ENCODE data around the gene GRIP2.

GRIP2 gene

GRCh38 chr3:14466179-14466903 is 73.8 kb downstream of the GRIP2 start:
- Histone ChIP-seq H3K4me1 (ENCODE audit: insufficient read depth, low read length) (peaks cover 2% of the 10 kb centered on the region; the same call in 1 of the 2 replicates), H3K36me3 (ENCODE audit: insufficient read depth, low read length) (peaks cover 6% of the 10 kb centered on the region; the same call in 1 of the 2 replicates), H3K9ac (ENCODE audit: low read depth, low read length) (no peak overlapping the region), H3K9me3 (ENCODE audit: control insufficient read depth, insufficient read depth, low read length) (no peaks in the 10 kb centered on the region)

GRCh38 chr3:14465425-14465824 is 74.7 kb downstream of the GRIP2 start:
- Histone ChIP-seq H3K36me3 (ENCODE audit: insufficient read depth, low read length) (peaks cover 3% of the 10 kb centered on the region), H3K4me1 (ENCODE audit: insufficient read depth, low read length) (no peaks in the 10 kb centered on the region; the same call in 1 of the 2 replicates), H3K9ac (ENCODE audit: low read depth, low read length) (no peak overlapping the region), H3K9me3 (ENCODE audit: control insufficient read depth, insufficient read depth, low read length) (no peaks in the 10 kb centered on the region)

- Histone ChIP-seq H3K4me1 (ENCODE audit: insufficient read depth, low read length) (no peaks in the 10 kb centered on the region; the same call in 1 of the 2 replicates), H3K9me3 (ENCODE audit: control insufficient read depth, insufficient read depth, low read length) (no peaks in the 10 kb centered on the region), H3K9ac (ENCODE audit: low read depth, low read length) (no peak overlapping the region), H3K36me3 (ENCODE audit: insufficient read depth, low read length) (peaks cover 9% of the 10 kb centered on the region)
These were observed 75.6 kb downstream of the GRIP2 start for GRCh38 chr3:14464521-14464920.

DNA sequence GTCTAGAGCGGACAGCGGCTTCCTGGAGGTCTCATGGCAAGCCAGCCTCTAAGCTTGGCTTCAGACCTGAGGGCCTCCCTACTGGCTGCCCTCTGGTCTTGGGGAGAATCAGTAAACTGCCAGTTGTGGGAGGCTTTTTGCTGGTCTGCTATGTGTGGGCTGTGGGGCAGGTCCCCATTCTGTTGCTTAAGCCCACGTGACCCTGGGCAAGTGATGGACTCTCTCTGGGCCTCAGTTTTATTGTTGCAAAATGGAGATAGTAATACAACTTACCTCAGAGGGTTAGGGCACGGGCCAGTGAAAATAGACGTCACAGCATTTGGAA is 76.0 kb downstream of the GRIP2 start:
- Histone ChIP-seq H3K4me1 (ENCODE audit: insufficient read depth, low read length) (no peaks in the 10 kb centered on the region; the same call in 1 of the 2 replicates), H3K9me3 (ENCODE audit: control insufficient read depth, insufficient read depth, low read length) (no peaks in the 10 kb centered on the region), H3K9ac (ENCODE audit: low read depth, low read length) (no peak overlapping the region), H3K36me3 (ENCODE audit: insufficient read depth, low read length) (peaks cover 10% of the 10 kb centered on the region)

DNA sequence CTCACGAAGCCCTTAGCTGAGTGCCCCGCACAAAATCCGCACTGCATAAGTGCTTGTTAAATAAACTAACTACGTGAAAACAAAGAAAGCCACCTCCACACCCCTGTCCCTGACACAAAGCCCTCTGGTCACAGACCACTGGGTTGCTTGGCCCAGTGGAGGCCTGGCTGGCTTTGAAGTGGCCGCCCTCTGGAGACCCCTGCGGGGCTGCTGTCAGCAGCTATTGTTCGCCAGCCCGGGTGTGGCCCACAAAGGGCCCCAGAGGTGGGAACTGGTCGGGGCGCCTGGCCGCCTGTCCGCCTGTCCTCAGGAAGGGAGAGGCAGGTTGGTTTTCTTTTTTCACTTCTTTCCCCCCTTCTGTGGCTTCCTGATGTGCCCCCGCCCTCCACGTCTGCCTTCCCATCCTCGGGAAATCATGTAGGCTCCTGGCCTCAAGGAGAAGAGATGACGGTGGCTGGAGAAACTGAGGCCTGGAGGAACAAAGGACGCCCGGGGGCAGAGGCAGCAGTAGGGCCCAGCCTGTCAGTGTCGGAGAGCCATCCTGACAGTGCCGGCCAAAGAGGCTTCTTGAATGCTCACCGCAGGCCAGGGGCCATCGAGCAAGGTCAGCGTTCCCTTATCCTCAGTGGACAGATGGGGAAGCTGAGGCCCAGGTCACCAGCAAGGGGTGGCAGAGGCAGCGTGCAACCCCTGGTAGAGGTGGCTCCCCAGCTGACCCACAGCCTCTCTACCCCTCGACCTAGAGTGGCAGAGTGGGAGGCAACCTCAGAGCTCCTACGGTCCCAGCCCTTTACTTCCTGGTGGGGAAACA is 76.6 kb downstream of the GRIP2 start:
- Histone ChIP-seq H3K9ac (ENCODE audit: low read depth, low read length) (no peak overlapping the region), H3K9me3 (ENCODE audit: control insufficient read depth, insufficient read depth, low read length) (no peaks in the 10 kb centered on the region), H3K4me1 (ENCODE audit: insufficient read depth, low read length) (no peaks in the 10 kb centered on the region; the same call in 1 of the 2 replicates), H3K36me3 (ENCODE audit: insufficient read depth, low read length) (peaks cover 10% of the 10 kb centered on the region)

DNA sequence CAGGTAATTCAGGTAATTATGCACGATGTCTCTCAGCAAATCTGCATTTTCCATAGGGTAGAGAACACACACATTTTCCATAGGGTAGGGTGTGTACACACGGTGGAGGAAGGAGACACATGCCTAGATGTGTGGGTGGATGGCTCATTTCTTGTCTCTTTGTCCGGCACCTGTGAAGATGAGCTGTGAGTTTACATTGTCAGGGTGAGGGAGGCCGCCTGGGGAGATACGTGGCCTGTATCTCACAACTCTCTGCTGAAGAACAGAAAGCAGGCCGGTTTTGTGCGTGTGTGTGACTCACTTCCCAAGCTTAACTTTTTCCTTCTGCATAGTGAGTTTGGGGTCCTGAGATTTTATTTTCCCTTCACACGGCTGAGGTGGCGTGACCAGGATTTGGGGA is 77.4 kb downstream of the GRIP2 start:
- Histone ChIP-seq H3K9me3 (ENCODE audit: control insufficient read depth, insufficient read depth, low read length) (no peaks in the 10 kb centered on the region), H3K4me1 (ENCODE audit: insufficient read depth, low read length) (peaks cover 2% of the 10 kb centered on the region; the same call in 1 of the 2 replicates), H3K36me3 (ENCODE audit: insufficient read depth, low read length) (peaks cover 10% of the 10 kb centered on the region), H3K9ac (ENCODE audit: low read depth, low read length) (no peak overlapping the region)

DNA sequence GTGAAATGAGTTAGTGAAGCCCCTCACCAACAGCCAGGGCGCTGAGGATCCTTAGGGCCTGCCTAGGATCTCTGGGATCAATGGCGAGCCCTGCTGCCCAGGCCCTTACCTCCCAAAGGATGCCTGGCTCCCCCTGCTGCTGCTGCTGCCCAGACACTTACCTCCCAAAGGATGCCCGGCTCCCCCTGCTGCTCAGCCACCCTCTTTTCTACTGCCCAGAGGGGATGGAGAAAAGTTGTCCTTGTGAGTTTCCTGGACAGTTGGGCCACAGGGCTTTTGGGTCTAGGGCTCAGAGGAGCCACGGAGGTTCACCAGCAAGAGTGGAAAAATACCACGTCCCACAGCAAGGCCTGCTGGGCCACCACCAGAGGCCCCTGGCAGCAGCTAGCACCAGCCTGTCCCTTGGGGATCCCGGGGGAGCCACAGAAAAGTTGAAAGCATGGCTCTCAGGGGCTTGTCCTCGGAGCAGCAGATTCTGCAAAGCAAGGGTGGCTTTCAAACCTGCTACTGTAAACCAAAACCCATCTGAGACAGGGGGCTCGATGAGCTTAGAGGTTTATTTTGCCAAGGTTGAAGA is 78.3 kb downstream of the GRIP2 start:
- Histone ChIP-seq H3K9me3 (ENCODE audit: control insufficient read depth, insufficient read depth, low read length) (no peaks in the 10 kb centered on the region), H3K4me1 (ENCODE audit: insufficient read depth, low read length) (peaks cover 4% of the 10 kb centered on the region; the same call in 1 of the 2 replicates), H3K9ac (ENCODE audit: low read depth, low read length) (no peak overlapping the region), H3K36me3 (ENCODE audit: insufficient read depth, low read length) (peaks cover 10% of the 10 kb centered on the region)

- Histone ChIP-seq H3K4me1 (ENCODE audit: insufficient read depth, low read length) (peaks cover 4% of the 10 kb centered on the region; the same call in 1 of the 2 replicates), H3K9ac (ENCODE audit: low read depth, low read length) (no peak overlapping the region), H3K9me3 (ENCODE audit: control insufficient read depth, insufficient read depth, low read length) (no peaks in the 10 kb centered on the region), H3K36me3 (ENCODE audit: insufficient read depth, low read length) (peaks cover 10% of the 10 kb centered on the region)
These were observed 79.0 kb downstream of the GRIP2 start for GRCh38 chr3:14461006-14461747.

GRCh38 chr3:14460342-14461005 is 79.7 kb downstream of the GRIP2 start:
- H3K9ac ChIP-seq (ENCODE audit: low read depth, low read length): no peak overlapping the region
- no peaks in the 10 kb centered on the region for H3K9me3 ChIP-seq (ENCODE audit: control insufficient read depth, insufficient read depth, low read length)
- H3K4me1 ChIP-seq (ENCODE audit: insufficient read depth, low read length): peaks cover 4% of the 10 kb centered on the region; the same call in 1 of the 2 replicates
- peaks cover 10% of the 10 kb centered on the region for H3K36me3 ChIP-seq (ENCODE audit: insufficient read depth, low read length)

DNA sequence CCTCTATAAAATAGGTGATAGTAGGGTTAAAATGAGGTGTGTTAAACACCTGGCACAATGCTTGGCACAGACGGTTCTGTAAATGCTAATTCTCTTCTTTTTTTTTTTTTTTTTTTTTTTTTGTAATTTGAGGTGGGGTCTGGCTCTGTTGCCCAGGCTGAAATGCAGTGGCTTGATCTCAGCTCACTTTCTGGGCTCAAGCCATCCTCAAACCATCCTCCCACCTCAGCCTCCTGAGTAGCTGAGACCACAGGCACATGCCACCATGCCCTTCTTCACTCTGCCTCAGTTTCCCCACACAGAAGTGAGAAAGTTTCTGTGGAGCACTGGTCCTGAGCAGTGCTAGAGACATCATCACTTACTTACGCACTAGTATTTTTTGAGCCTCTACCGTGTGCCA is 80.4 kb downstream of the GRIP2 start:
- H3K36me3 ChIP-seq (ENCODE audit: insufficient read depth, low read length): peaks cover 10% of the 10 kb centered on the region
- H3K9ac ChIP-seq (ENCODE audit: low read depth, low read length): no peak overlapping the region
- H3K9me3 ChIP-seq (ENCODE audit: control insufficient read depth, insufficient read depth, low read length): no peaks in the 10 kb centered on the region
- H3K4me1 ChIP-seq (ENCODE audit: insufficient read depth, low read length): peaks cover 4% of the 10 kb centered on the region; the same call in 1 of the 2 replicates

- H3K9ac ChIP-seq (ENCODE audit: low read depth, low read length): no peak overlapping the region
- peaks cover 10% of the 10 kb centered on the region for H3K36me3 ChIP-seq (ENCODE audit: insufficient read depth, low read length)
- peaks cover 4% of the 10 kb centered on the region; the same call in 1 of the 2 replicates for H3K4me1 ChIP-seq (ENCODE audit: insufficient read depth, low read length)
- H3K9me3 ChIP-seq (ENCODE audit: control insufficient read depth, insufficient read depth, low read length): no peaks in the 10 kb centered on the region
These were observed 80.8 kb downstream of the GRIP2 start for GRCh38 chr3:14459384-14459783.

DNA sequence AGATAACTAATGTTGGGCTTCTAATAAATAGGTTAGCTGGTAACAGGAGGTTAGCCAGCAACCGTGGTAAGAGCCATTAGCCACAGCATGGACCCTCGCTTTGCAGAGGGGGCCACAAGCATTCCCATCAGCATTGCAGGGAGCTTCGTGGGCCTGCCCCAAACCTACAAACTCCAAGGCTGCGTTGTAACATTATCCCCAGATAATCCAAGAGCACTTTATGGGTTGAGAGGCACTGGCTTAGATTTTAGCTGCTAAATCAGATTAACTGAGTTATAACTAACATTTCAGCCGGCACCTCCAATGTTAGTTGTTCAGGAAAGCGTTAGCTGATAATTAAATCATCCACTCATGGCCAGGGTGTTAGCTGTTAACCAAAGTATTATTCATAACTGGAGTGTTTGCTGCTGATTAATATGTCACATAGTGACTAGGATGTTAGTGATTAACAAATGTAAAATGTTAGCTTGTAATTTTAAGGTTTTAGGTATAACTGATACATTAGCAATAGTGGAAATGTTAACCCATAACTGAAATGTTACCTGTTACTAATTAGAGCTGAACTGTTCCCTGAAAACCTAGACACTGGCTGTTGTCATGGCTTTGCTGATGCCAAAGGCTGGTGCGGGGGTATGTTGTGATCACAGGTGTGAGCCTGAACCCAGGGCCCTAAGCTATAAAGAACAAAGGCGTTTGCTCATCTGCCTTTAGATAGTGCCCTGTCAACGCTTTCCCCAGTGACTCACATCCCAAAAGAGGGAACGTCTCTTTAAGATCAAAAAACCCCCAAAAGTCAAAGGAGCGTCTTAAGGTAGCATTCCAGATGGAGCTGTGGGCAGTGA is 81.5 kb downstream of the GRIP2 start:
- no peak overlapping the region for H3K9ac ChIP-seq (ENCODE audit: low read depth, low read length)

GRCh38 chr3:14457999-14458398 is 82.1 kb downstream of the GRIP2 start:
- Histone ChIP-seq H3K36me3 (ENCODE audit: insufficient read depth, low read length) (peaks cover 10% of the 10 kb centered on the region), H3K9ac (ENCODE audit: low read depth, low read length) (no peak overlapping the region), H3K9me3 (ENCODE audit: control insufficient read depth, insufficient read depth, low read length) (no peaks in the 10 kb centered on the region), H3K4me1 (ENCODE audit: insufficient read depth, low read length) (peaks cover 4% of the 10 kb centered on the region; the same call in 1 of the 2 replicates)

More for the DNA sequence above, 81.5 kb downstream of the GRIP2 start:
- Histone ChIP-seq H3K4me1 (ENCODE audit: insufficient read depth, low read length) (peaks cover 4% of the 10 kb centered on the region; the same call in 1 of the 2 replicates), H3K9me3 (ENCODE audit: control insufficient read depth, insufficient read depth, low read length) (no peaks in the 10 kb centered on the region), H3K36me3 (ENCODE audit: insufficient read depth, low read length) (peaks cover 10% of the 10 kb centered on the region)

All from ES-I3 (cell line).